Measurements from ENCODE around the gene PPP1R14C.

- TF ChIP-seq CTCF (IDR thresholded peaks at IDR 0.05) (no peak), POLR2A (IDR thresholded peaks at IDR 0.05) (no peak)
Observed at GRCh38 chr6:150183105-150183504, 40.3 kb downstream of the PPP1R14C start.

Data from breast epithelium (tissue), 3 donors.